LNCaP clone FGC (cell line): Measurements from ENCODE around the gene PLOD3.

Experiments used
- DNase-seq: peaks from one replicate; pipeline ENCODE4 v3.0.0-alpha.2; 2011; ENCODE audit warnings: low read depth
- H3K4me3 ChIP-seq: 2 replicates; pipeline ENCODE4 v1.5.1; 2011; ENCODE audit warnings: mild to moderate bottlenecking, low read depth, low read length, control low read depth
- CTCF ChIP-seq: IDR thresholded peaks from 2 replicates; pipeline ENCODE4 v1.5.1; 2012; ENCODE audit warnings: mild to moderate bottlenecking; ENCODE audit not compliant: control insufficient read depth, insufficient read depth; ENCODE audit errors: extremely low read depth

PLOD3 gene

GRCh38 chr7:101251871-101252659 lies 34.7 kb upstream of the PLOD3 start:
- H3K4me3 ChIP-seq, result peak overlapping the region; percentile 98
- DNase-seq, result peak; percentile 95
- TF ChIP-seq CTCF, result no peak

GRCh38 chr7:101250324-101250723 lies 32.9 kb upstream of the PLOD3 start:
- no peak for DNase-seq
- H3K4me3 ChIP-seq, result no peak overlapping the region
- no peak for TF ChIP-seq CTCF

- DNase-seq, result no peak
- H3K4me3 ChIP-seq, result no peak overlapping the region
- TF ChIP-seq CTCF, result no peak
These were observed 30.9 kb upstream of the PLOD3 start for GRCh38 chr7:101248276-101248675.

- TF ChIP-seq CTCF, result 0 out of 2 replicates have a peak, but pooled peaks have one; percentile 1
- no peak for DNase-seq
- peak overlapping the region; percentile 98 for H3K4me3 ChIP-seq
These were observed 27.8 kb upstream of the PLOD3 start for GRCh38 chr7:101245147-101245668.

DNA sequence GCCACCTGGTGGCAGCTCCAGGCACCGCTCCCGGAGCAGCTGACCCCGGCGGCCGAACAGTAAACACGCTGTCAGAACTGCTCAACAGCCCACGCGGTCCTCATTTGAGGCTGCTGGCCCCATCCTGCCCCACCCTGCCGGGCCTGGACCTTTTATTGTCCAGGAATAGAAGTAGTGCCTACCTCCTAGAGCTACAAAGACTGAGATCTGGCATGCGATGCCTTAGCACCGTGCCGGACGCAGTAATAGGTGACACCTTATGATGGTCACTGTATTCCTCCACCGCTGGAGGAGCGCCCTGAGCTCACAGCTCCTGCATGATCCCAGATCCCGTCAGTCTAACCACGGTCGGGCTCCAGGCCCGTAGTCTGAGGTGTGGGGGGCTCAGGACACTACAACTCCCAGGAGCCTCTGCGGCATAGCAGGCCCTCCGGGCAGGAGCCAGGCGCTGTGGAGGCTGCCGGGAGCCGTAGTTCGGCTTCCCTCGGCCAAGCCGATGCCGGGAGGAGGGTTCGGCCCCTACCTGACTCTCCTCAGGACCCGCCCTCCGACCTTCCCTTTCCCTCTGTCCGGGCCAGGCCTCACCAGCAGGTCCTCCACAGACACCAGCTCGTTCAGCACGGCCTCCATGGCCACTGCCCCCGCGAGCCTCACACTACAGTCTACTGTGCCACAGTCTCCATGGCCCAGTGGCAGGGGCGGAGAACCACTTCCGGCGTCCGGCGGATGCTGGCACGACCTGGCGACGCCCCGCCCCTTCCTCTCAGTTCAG lies 27.2 kb upstream of the PLOD3 start, which contains the start of gene FIS1:
Gene FIS1, minus strand, starts transcription at position 707 of the 772 bp plus-strand sequence. Its CDS starts 77 bp downstream, at position 630.
- peak; percentile 93 for TF ChIP-seq CTCF
- peak within 1 kb of the TSS; percentile 98 for H3K4me3 ChIP-seq
- peak; percentile 66 for DNase-seq

- peak overlapping the region; percentile 98 for H3K4me3 ChIP-seq
- DNase-seq, result no peak
- no peak for TF ChIP-seq CTCF
These were observed 26.4 kb upstream of the PLOD3 start for GRCh38 chr7:101243646-101244374.
